GM21515 (cell line): ENCODE measurements around the gene HOXA4.

ENCODE experiments used
- ATAC-seq: cut with Tn5 transposase; IDR thresholded peaks from one replicate; pipeline ENCODE4 v1.9.1; 2021; ENCODE audit not compliant: unreplicated experiment

Gene HOXA4

DNA sequence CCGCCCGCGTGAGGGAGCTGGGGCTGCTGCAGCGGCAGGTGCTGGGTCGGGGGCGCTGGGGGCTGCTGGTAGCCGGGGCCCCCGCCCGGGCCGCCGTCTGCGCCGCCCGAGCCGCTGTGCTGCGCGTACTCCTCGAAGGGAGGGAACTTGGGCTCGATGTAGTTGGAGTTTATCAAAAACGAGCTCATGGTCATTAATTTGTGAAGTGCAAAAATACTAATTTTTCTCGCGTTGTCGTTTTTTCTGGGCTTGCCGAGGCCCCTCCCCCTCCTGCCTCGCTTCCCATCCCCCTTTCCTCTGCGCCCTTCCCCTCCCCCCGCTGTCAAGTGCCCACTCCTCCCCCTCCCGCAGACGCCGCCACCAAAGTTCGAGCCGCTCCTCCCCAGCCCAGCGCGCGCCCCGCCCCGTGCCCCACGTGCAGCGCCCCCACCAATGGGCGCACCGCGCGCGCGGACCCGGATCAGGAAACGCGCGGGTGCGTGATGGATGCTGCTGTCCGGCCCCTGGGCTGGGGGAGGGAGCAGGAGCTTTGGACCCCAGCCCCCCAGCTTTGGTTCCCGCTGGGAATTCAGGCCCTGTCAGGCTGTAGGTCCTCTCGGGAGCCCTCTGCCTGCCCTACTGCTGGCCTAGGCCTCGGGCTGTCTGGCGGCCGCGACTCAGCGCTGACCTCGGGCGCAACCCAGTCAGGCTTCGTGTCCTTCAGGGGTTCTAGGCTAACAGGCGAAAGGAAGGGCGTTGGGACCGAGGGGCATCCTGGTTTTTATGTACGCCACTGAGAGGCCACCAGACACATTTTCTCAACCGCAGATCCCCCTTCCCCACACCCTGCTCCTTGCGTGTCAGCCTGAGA lies at the start of gene HOXA4:
TSS of gene HOXA4 (minus strand) at position 218 of the 850 bp plus-strand sequence. CDS start at position 194, 24 bp downstream.
- peak; percentile 61 for ATAC-seq

DNA sequence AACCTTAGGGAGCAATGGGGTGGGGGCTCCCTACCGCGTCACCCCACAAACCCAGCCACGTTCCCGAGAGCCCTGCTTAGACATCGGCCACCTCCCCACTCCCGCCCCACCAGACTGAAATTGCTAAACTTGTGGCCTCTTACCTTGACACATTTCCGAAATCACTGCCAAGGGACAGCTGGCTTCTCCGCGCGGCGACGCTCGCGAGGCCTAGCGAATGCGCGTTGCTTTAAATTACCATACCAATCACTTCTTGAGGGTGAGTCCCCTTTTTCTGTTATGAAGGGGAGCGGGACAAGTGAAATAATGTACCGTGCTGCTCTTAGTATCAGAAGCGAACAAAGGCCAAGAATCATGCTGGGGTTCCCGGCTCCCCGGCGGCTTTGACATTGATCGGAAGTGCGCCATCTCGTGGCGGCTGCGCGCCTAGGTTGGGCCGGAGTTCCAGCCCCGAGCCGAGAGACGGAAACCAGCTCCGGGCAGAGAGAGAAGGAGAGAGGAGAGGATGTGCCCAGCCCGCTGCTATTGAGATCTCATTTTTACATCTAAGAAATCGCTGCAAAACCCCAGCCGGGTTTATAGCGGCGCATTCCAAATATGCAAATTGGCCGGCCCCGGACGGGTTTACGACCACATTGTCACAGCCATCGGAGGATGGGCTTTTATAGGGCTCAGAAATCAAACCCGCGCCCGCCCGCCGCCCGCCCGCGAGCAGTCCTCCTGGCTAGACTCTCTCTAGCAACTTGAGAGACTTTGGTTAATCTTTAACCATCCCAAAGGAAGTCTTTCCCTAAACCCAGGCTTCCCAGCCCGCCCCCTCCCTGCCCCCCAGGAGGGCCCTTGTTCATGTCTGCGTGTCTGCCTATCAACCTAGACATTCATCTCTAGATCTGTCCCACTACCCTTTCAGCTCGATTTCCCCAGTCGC lies 49.2 kb upstream of the HOXA4 start:
- no peak for ATAC-seq

GRCh38 chr7:27179030-27179429 lies 48.5 kb upstream of the HOXA4 start:
- no peak for ATAC-seq

- ATAC-seq = no peak
Observed at GRCh38 chr7:27178366-27178765, 47.8 kb upstream of the HOXA4 start.

GRCh38 chr7:27177795-27178320 lies 47.3 kb upstream of the HOXA4 start:
- ATAC-seq = no peak

DNA sequence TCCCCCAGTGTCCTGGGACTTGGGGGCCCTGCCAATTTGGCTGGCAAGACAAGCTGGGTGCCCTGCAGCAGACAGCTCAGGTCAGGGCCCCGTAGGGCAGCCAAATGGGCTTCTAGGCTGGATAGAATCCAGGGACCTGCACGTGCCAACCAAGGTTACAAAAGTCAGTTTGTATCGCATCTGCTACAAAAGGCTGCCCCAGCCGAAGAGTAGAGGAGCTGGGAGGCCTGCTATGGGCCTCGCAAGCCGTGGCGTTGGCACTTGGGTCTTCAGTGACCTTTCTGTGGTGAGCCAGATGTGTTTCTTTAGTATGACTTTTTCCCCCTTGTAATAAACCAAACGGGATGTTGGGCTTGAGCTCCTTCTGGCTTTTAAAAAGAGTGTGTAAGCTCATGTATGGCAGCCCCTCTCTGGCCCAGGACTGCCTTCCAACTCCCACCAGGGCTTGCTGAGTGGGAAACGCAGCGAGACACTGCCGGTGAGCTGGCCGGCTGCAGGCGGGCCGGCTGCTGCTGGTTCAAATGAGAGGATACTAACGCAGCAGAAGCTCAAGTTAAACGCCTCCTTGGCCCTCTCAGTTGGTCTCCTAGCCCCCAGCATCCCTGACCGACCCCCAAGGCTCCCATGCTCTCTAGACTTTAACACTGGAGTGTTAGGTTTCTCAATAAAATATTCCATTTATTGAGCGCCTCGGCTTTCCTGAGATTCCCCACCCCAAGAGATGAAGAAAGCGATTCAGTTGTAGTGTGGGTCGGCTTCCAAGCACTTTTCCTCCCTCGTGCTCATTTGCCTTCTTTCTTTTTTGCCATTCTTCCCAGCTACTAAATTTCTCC lies 46.6 kb upstream of the HOXA4 start:
- ATAC-seq = no peak

- no peak for ATAC-seq
Observed at GRCh38 chr7:27176524-27176845, 45.9 kb upstream of the HOXA4 start.

- ATAC-seq = no peak
Observed at GRCh38 chr7:27175626-27176523, 45.3 kb upstream of the HOXA4 start.

- ATAC-seq = no peak
Observed at GRCh38 chr7:27174874-27175625, 44.5 kb upstream of the HOXA4 start.

DNA sequence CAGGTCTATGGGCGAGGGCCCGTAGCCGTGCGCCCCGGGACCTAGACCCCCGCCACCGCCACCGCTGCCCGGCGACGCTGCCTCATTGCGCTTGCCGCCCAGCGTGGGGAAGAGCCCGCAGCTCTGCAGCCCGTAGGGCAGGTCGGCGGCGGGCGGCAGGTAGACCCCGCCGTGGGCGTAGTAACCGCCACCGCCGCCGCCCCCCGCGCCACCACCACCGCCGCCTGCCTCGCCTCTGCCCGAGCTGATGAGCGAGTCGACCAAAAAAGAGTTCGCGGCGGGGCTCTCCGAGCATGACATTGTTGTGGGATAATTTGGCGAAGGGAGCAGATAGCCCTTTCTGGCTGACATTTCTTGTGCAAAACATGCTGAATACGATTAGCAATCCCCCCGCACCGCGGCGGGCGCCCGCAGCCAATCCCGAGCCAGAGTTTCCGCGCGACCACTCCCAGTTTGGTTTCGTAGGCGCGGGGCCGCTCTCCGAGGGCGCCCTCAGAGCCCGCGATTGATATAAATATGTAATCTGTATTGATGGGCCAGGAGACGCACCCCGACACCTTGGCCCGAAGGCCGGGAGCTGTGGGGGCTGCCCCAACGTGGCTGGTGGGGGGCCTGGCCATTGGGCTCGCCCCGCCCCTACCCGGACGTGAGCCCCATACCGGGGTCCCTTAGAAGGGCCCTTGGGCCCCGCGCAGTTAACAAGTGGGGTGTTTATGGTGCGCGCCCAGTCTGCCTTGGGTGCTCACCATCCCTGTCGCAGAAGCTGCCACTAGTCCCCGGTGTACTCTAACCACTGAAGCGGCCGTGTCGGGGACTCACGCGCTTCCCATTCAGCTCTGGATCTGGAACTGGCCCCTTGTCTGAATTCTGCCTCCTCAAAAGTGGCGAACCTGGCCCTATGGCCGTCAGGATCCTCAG lies 43.7 kb upstream of the HOXA4 start, which contains the start of gene HOXA10:
TSS of gene HOXA10 (minus strand) at position 365 of the 918 bp plus-strand sequence. CDS start at position 351, 14 bp downstream.
- ATAC-seq = no peak

- no peak for ATAC-seq
Observed at GRCh38 chr7:27173511-27173955, 43.0 kb upstream of the HOXA4 start.

DNA sequence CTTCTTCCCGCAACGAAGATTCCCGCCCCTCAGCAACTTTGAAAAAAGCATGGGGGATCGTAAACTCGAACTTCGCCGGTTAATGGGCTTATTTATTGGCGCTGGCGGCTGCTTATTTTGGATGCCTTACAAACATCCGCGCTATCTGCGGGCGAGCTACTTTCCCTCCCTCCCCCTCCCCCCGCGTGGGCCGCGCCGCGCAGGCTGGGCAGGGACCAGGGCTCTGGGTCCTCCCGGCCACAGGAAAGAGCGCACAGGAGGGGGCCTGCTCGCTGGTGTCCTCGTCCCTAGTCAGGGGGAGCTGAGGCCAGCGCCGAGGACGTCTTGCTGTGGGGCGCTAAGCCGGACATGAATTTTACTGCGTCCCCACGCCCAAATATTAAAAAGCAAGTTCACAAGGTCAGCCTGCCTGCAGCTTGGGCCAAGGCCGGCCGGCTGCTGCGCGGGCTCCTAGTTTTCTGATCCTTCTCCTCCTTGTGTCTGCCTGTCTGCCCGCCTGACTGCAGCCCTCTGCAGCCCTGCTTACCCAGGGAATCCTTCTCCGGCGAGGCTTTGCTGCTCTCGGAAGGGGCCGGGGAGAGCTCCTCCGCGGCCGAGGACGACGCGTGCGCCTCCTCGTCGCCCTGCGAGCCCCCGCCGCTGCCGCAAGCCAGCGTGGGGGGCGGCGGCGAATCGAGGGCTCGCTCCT lies 42.4 kb upstream of the HOXA4 start:
- ATAC-seq = no peak

DNA sequence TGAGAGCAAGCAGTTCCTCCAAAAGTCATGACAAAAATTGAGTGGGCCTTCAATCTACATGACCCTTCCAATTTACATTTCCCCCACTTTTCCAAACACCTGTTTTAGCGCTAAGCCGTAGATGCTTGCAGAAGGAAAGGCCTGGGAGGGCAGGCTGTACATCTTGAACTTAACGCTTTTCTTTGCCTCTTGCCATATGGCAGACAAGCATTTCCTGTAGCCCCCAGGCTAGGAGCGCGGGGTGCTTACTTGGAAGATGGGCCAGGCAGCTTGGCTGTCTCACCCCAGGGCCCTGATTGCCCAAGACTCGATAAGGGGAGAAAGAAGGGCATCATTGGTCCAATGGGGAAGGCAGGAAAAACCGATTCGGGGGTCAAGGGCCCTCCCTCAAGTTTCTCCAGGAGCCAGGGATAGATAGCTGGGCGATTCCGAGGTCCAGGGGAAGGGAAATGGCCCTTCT lies 41.8 kb upstream of the HOXA4 start:
- no peak for ATAC-seq

DNA sequence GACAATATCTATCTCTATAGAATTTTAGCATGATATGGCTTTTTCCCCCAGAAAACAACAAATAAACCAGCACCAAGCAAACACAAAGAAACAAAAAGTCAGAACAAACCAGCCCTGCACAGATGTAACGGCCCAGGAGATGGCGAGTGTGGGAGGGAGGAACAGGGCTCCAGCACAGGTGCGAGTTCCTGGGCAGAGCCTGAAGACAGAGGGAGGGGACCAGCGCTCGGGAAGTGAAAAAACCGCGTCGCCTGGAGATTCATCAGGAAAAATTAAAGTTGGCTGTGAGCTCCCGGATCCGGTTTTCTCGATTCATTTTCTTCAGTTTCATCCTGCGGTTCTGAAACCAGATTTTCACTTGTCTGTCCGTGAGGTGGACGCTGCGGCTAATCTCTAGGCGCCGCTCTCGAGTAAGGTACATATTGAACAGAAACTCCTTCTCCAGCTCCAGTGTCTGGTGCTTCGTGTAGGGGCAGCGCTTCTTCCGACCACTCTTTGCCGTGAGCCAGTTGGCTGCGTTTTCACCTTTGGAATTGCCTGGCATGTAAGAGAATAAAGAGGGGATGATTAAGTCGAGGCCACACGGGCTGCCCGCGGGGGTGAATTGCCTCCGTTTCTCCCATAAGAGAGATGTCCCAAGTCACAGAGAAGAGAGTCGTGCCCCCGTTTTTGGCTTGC lies 41.2 kb upstream of the HOXA4 start:
- no peak for ATAC-seq

GRCh38 chr7:27171325-27171636 lies 40.7 kb upstream of the HOXA4 start:
- no peak for ATAC-seq

GRCh38 chr7:27170426-27171324 lies 40.1 kb upstream of the HOXA4 start:
- no peak for ATAC-seq
